Superior temporal gyrus (tissue), 1 donor: ENCODE data around the gene STX8.
"Not testable (repeated sequence)": the region's sequence is repeated elsewhere in the genome, so short reads cannot be mapped to it uniquely, and the experiment has no call there.

Experiments
- DNase-seq: peaks from one replicate; pipeline ENCODE4 v3.0.0-alpha.2; 2016; ENCODE audit errors: extremely low spot score

STX8 gene

GRCh38 chr17:9402590-9403199 is 172.9 kb downstream of the STX8 start:
- no peak for DNase-seq

DNA sequence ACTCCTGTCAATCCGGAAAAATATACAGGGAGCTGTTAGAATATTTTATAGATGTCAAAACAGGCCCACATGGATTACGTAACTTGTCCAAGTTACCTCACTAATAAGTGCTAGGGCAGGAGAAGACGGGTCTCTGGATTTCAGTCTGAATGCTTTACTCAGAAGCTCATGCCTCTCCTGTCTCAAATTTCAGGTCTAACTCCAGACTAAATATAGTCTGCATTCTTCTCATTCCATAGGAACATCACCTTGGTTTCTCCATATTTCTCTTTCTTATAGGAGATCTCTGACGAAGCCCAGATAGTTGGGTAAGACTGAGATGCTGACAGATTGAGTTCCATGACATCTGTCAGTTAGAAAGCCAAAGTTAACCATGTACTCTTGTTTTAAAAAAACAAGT is 174.2 kb downstream of the STX8 start:
- no peak for DNase-seq

GRCh38 chr17:9389111-9389527 is 186.5 kb downstream of the STX8 start:
- no peak for DNase-seq

DNA sequence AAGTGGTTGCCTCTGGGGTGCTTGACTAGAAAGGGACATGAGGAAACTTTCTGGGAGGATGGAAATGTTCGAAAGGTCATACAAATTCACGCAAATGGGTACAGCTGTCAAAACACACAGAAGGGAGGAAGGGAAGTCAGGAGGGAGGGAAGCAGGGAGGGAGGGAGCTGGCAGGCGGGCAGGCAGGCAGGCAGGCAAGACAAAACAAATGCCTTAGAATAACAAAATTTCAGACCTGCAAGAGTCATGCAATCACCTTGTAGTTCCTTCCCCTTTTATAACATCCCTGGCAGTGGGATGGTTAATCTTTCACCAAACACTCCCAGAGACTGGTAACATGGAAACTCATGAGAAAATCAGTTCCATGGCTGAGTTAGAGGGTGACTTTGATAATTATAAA is 189.2 kb downstream of the STX8 start:
- no peak for DNase-seq

DNA sequence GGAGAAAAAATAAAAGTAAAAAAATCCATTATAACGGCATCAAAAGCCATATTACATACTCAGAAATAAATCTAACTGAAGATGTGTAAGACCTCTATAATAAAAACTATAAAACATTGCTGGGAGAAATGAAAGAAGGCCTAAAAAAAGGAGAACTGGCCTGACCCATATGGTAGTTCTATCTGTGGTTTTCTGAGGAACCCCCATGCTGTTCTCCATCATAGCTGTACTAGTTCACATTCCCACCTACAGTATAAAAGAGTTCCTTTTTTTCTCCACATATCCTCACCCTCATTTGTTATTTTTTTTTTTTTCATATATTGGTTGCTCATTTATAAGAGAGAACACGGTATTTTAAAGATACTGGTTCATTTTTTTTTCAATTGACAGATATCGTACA is 191.8 kb downstream of the STX8 start:
- no peak for DNase-seq

GRCh38 chr17:9382626-9383025 is 193.0 kb downstream of the STX8 start:
- DNase-seq, result no peak

GRCh38 chr17:9381068-9381467 is 194.6 kb downstream of the STX8 start:
- no peak for DNase-seq

DNA sequence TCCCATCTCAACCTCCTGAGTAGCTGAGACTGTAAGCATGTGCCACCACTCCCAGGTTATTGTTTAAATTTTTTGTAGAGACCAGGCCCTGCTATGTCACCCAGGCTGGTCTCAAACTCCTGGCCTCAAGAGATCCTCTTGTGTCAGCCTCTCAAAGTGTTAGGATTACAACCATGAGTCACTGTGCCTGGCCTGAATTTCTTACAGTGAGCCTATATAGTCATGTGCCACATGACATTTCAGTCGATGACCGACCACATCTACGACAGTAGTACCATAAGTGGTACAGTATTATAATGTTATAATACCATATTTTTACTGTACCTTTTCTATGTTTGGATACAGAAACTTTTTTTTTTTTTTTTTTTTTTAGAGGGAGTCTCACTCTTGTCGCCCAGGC is 195.3 kb downstream of the STX8 start:
- no peak for DNase-seq

GRCh38 chr17:9376177-9376576 is 199.4 kb downstream of the STX8 start:
- not testable (repeated sequence) for DNase-seq

- DNase-seq, result peak; percentile 24
Observed at GRCh38 chr17:9371019-9371418, 204.6 kb downstream of the STX8 start.

DNA sequence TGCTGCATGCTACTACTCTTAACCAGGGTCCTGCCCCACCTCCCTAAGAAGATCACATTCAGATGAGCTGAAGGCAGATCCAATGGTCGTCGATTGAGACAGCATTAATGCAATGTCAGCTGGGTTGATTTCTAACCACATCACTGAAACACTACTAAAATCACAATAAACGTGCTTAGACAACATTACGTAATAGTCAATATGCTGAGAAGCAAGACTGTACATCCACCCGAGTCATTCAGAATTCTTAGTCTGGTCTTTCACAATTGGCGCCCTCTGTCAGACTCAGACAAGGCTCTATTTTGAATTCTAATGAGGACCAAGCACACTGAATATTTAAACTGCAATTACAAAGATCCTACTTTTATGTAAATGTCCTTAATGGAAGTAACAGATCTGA is 205.2 kb downstream of the STX8 start:
- peak; percentile 31 for DNase-seq

DNA sequence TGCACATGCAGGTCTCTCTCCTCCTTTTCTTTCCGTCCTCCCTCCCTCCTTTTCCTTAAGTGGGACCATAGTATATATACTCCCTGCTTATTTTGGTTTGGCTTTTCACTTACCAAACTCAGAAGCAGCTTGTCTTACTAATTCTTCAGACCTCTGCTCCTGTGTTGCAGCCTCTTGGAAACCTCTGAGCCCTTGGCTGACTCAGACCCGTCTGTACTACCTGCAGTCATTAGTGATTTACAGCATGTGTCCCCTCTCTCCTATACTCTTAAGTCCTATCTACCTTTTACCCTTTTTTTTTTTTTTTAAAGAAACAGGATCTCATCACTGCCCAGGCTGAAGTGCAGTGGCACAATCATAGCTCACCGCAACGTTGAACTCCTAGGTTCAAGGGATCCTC is 207.0 kb downstream of the STX8 start:
- DNase-seq, result no peak

DNA sequence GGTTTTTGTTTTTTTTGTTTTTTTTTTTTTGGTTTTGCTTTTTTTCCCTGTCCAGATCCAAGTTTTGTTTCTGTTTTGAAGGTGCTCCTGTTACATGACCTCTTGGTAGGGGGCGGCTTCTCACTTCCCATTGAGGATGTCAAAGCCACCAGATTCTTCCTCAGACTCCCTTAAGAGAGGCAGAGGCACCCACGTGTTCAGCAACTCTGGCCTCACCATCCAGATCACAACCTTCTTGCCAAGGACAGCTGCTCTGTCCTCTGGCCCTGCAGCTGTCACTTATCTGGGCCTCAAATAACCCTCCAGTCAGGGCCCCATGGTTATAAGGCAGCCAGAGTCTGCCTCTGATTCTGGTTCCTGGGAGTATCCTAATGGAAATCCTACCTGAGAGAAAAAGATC is 208.5 kb downstream of the STX8 start:
- DNase-seq, result no peak

GRCh38 chr17:9364837-9365430 is 210.7 kb downstream of the STX8 start:
- DNase-seq, result no peak

DNA sequence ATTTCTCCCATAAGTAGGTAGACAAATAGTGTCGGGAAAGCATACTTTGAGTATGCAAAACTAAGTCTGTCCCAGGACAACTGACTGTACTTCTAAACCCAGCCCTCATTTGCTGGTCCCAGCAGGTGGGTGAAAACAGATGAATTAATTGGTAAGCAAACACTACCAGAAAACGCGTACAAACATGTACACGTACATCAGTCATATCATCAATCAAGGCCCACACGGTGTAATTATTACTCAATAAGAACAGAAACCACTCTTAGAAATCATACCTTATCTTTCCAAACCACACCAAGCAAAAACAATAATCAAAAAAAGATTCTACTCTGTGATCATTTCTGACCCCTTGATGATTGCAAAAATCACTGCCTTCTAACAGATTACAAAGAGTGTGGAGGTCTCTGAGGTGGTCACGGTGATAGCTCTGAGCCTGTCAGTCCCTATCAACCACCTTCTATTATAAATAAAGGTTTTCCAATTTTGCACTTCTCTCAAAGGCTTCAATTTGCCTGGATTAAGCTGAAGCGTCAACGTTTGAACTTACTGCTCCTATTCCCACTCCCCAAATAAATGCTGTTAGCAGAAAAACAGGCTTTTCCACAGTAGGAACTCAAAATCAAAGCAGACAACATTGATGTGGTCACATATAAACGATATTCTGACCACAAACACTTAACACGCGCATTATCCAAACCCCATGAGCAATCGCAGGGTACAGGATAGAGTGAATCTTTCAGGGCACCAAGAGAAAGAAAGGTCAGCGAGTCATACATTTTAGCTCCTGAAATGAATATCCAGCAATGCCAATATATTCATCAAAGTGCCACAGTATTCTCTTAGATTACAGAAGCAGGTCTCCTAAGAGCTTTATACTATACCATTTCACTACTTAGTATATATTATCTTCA is 211.9 kb downstream of the STX8 start:
- DNase-seq, result no peak

DNA sequence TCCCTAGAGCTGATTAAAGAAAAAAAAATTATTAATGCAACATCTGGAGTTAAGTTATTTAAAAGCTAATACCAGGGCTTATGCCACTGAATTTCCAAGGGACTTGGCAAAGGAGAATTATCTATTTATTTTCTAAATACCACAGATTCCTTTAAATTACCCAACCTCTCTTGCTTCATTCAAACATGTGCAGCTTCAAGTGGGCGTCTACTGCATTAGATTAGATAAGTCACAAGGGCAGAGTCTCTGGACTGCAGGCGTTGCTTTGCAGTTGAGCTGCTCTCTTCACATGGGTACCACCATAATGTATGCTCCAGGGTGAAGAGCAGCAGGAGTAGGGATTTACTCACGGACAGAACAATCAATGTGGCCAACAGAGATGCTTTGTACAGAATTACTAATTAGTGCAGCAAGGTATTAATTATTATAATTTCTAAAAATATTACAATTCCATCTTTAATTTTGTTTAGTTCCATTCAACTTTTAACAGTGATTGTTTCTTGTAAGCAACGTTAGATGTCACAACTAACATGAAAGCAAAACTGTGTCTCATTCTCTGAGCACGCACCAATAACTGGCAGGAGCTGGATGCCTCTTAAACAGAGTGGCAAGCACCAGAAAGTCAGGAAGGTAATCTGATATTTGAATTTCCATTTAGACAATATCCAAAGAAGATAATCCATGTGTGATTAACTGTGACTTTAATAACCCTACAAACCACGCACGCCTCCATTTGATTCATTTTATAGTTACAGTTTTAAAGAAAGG is 214.2 kb downstream of the STX8 start:
- DNase-seq, result no peak

DNA sequence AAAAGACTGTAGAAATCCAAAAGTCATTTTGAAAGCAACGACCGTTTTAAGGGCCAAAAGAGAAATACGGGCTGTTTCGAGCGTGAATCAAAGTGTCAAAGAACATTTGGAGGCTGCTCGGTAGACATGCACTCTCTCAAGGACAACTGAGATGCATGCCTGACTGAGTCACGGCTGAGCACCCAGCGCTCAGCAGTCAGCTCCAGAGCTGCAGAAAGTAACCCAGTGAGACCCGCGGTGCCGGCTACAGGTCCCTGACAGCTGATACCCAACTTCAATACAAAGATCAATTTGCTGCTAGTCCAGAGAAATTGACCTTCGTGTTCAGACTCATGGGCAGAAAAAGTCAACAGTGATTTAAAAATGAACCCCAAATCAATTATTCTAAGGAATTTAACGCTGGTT is 214.9 kb downstream of the STX8 start:
- DNase-seq, result no peak

DNA sequence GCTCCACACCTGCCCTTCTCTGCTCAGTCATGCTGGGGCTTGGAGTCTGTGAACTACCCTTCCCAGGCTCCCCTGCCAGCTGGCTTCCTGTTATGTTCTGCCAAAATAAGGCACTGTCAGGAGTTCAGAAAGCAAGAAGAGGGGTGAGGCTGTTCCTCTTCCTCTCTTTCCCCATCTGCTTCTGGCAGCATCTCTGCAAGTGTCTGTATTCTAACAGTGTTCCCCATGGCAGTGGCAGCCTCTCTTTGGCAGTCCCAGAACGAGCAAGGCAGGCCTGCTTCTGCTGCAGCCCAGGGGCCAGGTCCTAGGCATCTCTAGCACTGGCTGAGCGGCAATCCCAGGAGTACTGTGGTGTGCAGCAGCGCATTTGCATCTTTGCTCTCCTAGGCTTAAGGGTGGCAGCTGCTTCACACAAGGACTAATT is 219.1 kb downstream of the STX8 start:
- DNase-seq, result peak; percentile 67

GRCh38 chr17:9355846-9356245 is 219.8 kb downstream of the STX8 start:
- DNase-seq, result no peak

DNA sequence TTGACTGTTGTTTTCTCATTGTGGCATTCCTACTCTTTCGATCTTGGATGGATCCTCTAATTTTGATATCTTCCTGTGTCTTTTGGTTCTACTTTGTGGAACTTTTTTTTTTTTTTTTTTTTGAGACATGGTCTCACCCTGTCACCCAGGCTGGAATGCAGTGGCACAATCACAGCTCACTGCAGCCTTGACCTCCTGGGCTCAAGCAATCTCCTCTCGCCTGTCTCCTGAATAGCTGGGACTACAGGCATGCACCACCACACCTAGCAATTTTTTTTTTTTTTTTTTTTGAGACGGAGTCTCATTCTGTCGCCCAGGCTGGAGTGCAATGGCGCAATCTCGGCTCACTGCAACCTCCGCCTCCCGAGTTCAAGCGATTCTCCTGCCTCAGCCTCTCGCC is 220.4 kb downstream of the STX8 start:
- DNase-seq, result not testable (repeated sequence)

GRCh38 chr17:9350080-9350479 is 225.5 kb downstream of the STX8 start:
- DNase-seq, result no peak

DNA sequence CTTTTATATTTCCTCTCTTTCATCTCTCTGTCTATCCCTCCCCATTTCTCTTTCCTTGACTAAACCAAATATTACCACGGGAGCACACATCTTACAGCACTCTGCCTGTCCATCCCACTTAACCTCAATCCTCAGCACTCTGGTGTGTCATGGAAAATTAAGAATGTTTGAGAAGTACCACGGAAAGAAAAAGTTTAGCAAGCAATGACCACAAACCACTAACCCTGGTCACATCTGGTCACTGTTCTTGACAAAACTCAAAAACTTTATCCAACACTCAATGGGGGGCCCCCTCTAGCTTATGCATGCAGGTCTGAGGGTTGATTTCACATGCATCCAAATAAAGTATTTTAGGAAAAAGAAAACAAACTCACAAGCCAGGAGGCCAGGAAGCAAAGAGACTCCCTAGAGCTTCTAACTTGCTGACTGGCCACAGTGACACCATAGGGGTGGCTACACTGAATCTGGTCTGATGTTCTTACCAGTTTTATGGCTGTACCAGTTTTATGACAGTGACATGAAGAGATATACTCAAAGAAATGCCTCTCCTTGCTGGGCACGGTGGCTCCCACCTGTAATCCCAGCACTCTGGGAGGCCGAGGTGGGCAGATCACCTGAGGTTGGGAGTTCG is 229.2 kb downstream of the STX8 start:
- DNase-seq, result no peak
